Measurements from ENCODE around the gene UBE2L5. TPM values are rescaled to one million over a fixed set of nuclear protein-coding genes. Genes with fewer than 3 reads are reported as not detected.

UBE2L5 gene
- total RNA-seq, result not detected

DNA sequence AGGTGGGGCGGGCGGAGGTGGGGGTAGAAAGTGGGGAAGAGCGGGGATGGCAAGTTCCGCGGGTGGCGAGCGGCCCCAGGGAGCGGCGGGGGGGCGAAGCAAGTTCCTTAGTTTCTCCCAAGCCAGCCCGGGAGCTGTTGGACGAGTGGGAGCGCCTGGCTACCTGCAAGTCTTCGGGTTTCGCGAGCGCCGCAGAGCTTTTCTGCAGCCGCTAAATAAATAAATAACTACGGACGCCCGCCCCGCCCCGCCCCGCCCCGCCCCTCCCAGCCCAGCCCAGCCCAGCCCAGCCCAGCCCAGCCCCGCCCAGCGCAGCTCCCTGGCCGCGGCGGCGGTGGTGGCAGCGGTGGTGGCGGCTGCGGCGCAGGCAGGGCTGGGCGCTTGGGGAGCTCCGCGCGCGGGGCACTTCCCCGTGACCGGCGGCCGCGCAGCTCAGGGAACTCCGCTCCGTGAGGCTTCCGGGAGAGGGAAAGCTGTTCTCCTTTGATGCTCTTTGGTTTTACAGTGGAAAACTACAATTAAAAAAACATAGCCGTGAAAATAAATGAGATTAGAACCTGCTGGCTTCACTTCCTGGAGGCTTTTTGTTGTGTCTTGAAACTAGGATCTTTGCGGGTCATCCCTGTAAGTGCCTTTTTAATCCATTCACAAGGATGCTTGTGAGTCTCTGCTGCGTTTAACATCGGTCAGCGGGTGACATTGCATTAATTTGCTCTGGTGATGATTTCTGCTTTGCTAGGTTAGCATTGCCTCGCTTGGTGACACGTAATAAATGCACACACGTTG, at the start of gene UBE2L5:
Gene UBE2L5 (plus strand): TSS at position 440 of the 786 bp plus-strand sequence. CDS start 5,498 bp downstream, outside the sequence.
- CTCF ChIA-PET, result interaction anchor here (0.8 kb wide), 1 partner anchor 352 kb away, joined by 3 read pairs; no protein-coding TSS in a partner anchor
- POLR2A ChIA-PET, result interaction anchor here (0.8 to 1.2 kb wide), 3 partner anchors 27 to 196 kb away, joined by 3 to 6 read pairs (median 4); partner anchors contain the start of gene USPL1

GRCh38 chr13:30373727-30374126, 48.6 kb upstream of the UBE2L5 start:
- ChIA-PET POLR2A (interaction anchor here (1.2 kb wide), 1 partner anchor 243 kb away, joined by 3 read pairs; no protein-coding TSS in a partner anchor), CTCF (interaction anchor here (0.7 kb wide), 1 partner anchor 24 kb away, joined by 3 read pairs; no protein-coding TSS in a partner anchor)

- ChIA-PET POLR2A (interaction anchor here (0.6 to 1.7 kb wide), 4 partner anchors 20 to 440 kb away, joined by 3 to 8 read pairs (median 4); no protein-coding TSS in a partner anchor), CTCF (interaction anchor here (0.9 to 1.2 kb wide), 4 partner anchors 10 to 243 kb away, joined by 3 to 6 read pairs (median 3); no protein-coding TSS in a partner anchor)
These were observed 46.9 kb upstream of the UBE2L5 start for GRCh38 chr13:30375265-30375835.

GRCh38 chr13:30376426-30377311, 45.6 kb upstream of the UBE2L5 start:
- POLR2A ChIA-PET, result no interaction called here
- CTCF ChIA-PET, result interaction anchor here (0.8 kb wide), 1 partner anchor 14 kb away, joined by 3 read pairs; no protein-coding TSS in a partner anchor

GRCh38 chr13:30377312-30377685, 45.0 kb upstream of the UBE2L5 start:
- ChIA-PET CTCF (no interaction called here), POLR2A (no interaction called here)

- POLR2A ChIA-PET, result no interaction called here
- CTCF ChIA-PET, result interaction anchor here (0.6 kb wide), 1 partner anchor 340 kb away, joined by 3 read pairs; no protein-coding TSS in a partner anchor
These were observed 44.1 kb upstream of the UBE2L5 start for GRCh38 chr13:30378191-30378590.

DNA sequence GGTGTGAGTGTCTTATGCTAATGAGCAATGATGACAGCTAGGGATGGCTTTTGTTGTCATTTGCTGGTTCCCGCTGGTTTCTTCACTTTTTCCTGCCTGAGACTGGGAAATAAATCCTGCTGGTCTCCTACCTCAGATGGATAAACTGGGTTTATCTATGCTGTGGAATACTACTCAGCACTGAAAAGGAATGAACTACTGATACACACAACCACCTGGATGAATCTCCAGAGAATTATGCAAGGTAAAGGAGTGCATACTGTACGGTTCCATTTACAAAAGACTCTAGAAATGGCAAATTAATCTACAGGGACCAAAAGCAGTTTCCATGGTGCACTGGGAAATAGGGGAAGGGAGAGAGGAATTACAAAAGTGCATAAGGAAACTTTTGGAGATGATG, 41.2 kb upstream of the UBE2L5 start:
- ChIA-PET POLR2A (interaction anchor here (0.7 kb wide), 1 partner anchor 9 kb away, joined by 3 read pairs; no protein-coding TSS in a partner anchor), CTCF (no interaction called here)

- ChIA-PET CTCF (no interaction called here), POLR2A (no interaction called here)
These were observed 39.3 kb upstream of the UBE2L5 start for GRCh38 chr13:30382836-30383525.

DNA sequence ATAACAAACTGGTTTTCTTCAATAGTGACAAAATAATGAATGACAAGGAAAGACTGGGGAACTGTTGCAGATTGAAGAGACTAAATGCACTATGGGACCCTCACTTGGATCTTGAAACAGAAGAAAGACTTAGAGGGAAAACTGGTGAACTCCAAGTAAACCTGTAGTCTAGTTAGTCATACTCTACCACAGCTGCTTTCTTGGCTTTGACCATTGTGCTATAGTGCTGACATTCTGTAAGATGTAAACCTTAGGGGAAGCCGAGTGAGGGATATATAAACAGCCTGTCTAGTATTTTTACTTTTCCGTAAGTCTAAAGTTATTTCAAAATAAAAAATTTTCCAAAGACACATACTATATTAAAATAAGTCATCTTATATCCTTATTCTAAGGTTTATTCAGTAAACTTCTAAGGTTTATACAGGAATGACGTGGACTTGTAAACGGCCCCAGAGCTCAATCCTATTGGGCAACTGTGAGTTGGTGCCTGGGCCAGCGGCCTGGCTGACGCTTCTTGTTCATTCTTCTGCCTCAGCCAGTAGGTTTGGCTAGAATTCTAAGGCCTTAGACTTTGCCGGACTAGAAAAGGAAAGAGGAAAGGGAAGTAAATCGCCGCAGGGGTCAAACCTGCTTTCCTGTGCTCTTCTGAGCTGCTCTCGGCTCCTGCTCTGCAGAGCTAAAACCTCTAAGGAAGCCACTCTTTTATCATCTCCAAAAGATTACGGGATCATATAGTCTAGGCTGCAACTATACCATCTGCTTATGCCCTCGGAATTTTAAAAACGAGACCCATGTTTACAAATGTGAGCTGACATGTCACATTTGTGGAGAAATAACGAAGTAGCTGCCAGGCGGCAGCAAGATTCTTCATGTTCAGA, 33.6 kb upstream of the UBE2L5 start:
- POLR2A ChIA-PET, result no interaction called here

GRCh38 chr13:30391956-30392680, 30.2 kb upstream of the UBE2L5 start:
- CTCF ChIA-PET, result no interaction called here
- POLR2A ChIA-PET, result no interaction called here

More for the DNA sequence above, 33.6 kb upstream of the UBE2L5 start:
- CTCF ChIA-PET, result interaction anchor here (1.9 kb wide), 1 partner anchor 14 kb away, joined by 6 read pairs; no protein-coding TSS in a partner anchor

DNA sequence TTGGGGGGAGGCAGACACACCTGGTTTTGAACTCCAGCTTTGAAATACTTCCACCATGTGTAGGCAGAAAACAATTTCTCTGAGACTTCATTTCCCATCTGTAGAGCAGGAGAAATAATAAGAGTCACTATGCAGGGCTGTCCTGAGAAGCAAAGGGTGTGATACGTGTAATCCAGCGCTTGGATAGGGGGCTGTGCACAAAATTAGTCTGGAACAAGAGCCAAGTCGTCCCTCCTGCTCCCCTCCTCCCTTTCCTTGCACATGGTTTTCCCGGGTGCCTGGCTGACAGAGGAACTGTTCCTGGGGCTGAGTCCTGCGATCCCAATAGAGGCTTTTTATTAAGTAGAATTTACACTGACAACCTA, 29.6 kb upstream of the UBE2L5 start:
- ChIA-PET POLR2A (no interaction called here), CTCF (no interaction called here)

- ChIA-PET CTCF (interaction anchor here (0.7 kb wide), 1 partner anchor 123 kb away, joined by 4 read pairs; no protein-coding TSS in a partner anchor), POLR2A (interaction anchor here (0.5 to 3.0 kb wide), 6 partner anchors 20 to 223 kb away, joined by 3 to 8 read pairs (median 3); partner anchors contain the start of gene UBE2L5)
These were observed 27.5 kb upstream of the UBE2L5 start for GRCh38 chr13:30394751-30395191.

- CTCF ChIA-PET, result interaction anchor here (0.5 kb wide), 1 partner anchor 43 kb away, joined by 4 read pairs; no protein-coding TSS in a partner anchor
- POLR2A ChIA-PET, result interaction anchor here (0.5 to 3.0 kb wide), 5 partner anchors 21 to 72 kb away, joined by 3 to 8 read pairs (median 3); partner anchors contain the start of gene UBE2L5
These were observed 26.8 kb upstream of the UBE2L5 start for GRCh38 chr13:30395192-30396158.

GRCh38 chr13:30396434-30397075, 25.7 kb upstream of the UBE2L5 start:
- ChIA-PET CTCF (interaction anchor here (0.5 kb wide), 1 partner anchor 42 kb away, joined by 4 read pairs; no protein-coding TSS in a partner anchor), POLR2A (interaction anchor here (3.0 kb wide), 1 partner anchor 22 kb away, joined by 8 read pairs; no protein-coding TSS in a partner anchor)

GRCh38 chr13:30398601-30399072, 23.7 kb upstream of the UBE2L5 start:
- CTCF ChIA-PET, result no interaction called here

More at GRCh38 chr13:30398601-30399072, 23.7 kb upstream of the UBE2L5 start:
- POLR2A ChIA-PET, result no interaction called here

Measured in activated CD8-positive, alpha-beta memory T cell treated with anti-CD3 and anti-CD28 coated beads for 36 hours (primary cell).